Measurements from ENCODE around the gene WFDC9.
"Not testable (repeated sequence)": the region's sequence is repeated elsewhere in the genome, so short reads cannot be mapped to it uniquely, and the experiment has no call there.

WFDC9 gene

DNA sequence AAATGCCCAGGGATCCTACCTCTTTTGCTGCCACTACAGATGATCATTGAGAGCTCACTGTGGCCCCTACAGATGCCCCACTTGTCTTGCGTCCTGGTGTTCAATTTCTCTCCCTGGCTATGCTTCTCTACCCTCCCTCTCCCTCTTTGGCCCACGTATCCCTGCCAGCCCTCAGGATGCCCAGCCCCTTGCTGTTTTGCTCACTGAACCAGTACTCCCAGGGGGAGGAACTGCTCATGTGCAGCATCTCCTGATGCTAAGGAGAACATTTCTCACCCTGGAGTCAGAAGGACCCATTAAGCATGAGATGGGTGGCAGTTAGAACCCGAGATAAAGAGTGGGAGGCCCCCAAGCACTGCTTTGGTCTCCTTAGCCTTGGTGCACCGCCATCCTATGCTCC, at the start of gene WFDC9:
WFDC9 (minus strand) TSS at position 101 of the 400 bp plus-strand sequence. CDS start 21,103 bp downstream, outside the sequence.
- H3K4me3 ChIP-seq (ENCODE audit: low read depth, low read length), result no peak within 1 kb of the TSS

DNA sequence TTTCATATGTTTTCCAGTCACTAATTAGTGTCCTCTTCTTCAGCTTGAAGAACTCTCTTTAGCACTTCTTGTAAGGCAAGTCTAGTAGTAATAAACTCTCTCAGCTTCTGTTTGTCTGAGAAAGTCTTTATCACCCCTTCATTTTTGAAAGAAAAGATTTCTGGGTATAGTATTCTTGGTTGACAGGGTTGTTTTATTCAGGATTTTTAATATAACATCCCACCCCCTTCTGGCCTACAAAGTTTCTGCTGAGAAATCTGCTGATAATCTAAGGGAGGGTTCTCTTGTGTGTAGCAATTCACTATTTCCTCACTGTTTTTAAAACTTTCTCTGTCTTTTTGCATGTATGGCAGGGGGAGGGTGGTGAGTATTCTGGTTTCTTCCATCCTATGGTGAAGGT, 48.6 kb upstream of the WFDC9 start:
- no peak overlapping the region for H3K4me3 ChIP-seq (ENCODE audit: low read depth, low read length)

DNA sequence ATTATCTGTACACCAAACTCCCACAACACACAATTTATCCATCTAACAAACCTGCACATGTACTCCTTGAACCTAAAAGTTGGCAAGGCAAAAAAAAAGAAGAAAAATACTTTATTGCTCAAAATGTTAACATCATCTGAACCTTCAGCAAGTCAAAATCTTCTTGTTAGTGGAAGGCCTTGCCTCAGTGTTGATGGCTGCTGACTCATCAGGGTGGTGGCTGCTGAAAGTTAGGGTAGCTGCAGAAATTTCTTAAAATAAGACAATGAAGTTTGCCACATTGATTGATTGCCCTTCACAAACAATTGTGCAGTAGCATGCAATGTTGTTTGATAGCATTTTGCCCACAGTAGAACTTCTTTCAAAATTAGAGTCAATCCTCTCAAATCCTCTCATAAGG, 41.7 kb upstream of the WFDC9 start:
- no peak overlapping the region for H3K4me3 ChIP-seq (ENCODE audit: low read depth, low read length)

DNA sequence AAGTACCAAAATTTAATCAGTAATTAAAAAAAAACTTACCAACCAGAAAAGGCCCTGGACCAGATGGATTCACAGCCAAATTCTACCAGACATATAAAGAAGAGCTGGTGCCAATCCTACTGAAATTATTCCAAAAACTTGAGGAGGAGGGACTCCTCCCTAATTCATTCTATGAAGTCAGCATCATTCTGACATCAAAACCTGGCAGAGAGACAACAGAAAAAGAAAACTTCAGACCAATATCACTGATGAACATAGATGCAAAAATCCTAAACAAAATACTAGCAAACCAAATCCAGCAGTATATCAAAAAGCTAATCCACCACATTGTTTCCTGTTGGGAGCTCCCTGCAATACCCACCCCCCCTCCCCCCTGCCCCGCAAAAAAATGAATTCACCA, 39.1 kb upstream of the WFDC9 start, which contains the start of gene WFDC11:
WFDC11 (minus strand) TSS at position 101 of the 400 bp plus-strand sequence. CDS start 19,639 bp downstream, outside the sequence.
- H3K4me3 ChIP-seq (ENCODE audit: low read depth, low read length), result no peak within 1 kb of the TSS

DNA sequence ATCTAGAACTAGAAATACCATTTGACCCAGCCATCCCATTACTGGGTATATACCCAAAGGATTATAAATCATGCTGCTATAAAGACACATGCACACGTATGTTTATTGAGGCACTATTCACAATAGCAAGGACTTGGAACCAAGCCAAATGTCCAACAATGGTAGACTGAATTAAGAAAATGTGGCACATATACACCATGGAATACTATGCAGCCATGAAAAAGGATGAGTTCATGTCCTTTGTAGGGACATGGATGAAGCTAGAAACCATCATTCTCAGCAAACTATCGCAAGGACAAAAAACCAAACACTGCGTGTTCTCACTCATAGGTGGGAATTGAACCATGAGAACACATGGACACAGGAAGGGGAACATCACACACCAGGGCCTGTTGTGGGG, 26.0 kb upstream of the WFDC9 start:
- not testable (repeated sequence) for H3K4me3 ChIP-seq (ENCODE audit: low read depth, low read length)

DNA sequence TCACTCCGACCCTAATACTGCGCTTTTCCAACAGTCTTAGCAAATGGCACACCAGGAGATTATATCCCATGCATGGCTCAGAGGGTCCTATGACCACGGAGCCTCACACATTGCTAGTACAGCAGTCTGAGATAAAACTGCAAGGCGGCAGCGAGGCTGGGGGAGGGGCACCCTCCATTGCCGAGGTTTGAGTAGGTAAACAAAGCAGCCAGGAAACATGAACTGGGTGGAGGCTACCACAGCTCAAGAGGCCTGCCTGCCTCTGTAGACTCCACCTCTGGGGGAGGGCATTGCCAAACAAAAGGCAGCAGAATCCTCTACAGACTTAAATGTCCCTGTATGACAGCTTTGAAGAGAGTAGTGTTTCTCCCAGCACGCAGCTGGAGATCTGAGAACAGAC, 20.6 kb upstream of the WFDC9 start:
- H3K4me3 ChIP-seq (ENCODE audit: low read depth, low read length), result not testable (repeated sequence)

DNA sequence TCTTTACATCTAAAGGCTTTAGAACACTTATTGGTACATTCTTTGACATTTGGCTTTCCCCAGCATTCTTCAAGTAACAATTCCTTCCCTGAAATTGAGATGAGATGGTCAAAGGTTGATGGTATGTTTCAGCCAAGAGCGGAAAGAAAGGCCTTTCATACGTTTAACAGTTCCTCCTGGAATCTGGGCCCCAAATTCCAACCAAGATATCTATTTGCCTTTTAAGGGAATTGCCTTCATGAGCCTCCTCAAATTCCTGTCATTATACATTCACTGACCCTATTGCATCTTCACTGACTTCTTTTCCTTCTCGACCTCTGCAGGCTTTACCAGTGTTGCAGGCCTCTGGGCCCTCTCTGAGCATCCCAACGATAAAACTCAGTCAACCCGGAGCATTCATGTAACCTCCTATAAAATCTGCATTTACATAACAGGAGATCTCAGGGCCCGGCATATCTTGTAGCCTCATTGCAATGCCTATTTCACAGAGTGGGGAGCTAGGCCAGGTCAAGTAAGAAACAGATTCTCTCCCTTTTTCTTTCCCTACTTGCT, 18.3 kb upstream of the WFDC9 start:
- H3K4me3 ChIP-seq (ENCODE audit: low read depth, low read length), result no peak overlapping the region

DNA sequence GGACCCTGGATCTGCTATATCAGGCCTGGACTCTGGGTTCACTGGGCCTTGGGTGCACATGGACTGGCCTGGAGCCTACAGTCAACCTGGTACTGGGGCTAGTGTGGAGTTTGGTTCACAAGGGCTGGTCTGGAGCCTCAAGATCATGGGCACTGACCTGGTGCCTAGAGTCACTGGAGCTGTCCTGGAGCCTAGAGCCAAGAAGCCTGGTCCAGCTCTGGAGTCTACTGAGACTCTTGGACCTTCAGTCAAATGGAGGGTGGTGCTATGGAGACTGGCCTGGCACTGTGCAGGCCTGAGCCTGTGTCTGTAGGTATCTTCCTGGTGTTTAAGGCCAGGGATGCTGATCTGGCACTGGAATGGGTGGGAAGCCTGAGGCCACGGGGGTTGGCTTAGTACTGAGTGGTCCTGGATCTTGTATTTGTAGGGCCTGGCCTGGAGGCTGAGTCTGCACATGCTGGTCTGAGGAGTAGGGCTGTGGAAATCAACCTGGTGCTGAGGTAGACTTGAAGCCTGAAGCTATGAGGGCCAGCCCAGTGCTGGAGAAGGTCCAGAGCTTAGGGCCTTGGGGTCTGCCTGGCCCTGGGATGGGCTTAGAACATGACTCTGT, 16.5 kb upstream of the WFDC9 start:
- no peak overlapping the region for H3K4me3 ChIP-seq (ENCODE audit: low read depth, low read length)

DNA sequence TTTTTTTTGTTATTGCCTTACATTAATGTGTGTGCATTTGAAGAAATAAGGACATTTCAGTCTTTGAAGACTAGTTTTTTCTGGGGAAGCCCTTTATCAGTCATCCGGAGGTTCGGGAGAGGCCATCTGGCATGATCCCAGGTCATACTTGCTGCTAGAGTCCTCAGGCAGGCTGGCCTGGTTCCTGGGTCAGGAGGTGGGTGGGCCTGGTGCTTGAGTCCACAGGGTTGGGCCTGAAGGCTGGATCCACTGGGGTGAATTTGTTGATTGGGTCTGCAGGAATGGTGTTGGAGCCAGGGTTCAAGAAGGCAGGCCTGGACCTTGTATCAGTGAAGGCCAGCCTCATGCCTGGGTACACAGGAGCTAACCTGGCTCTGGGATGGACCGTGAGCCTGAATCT, 15.8 kb upstream of the WFDC9 start:
- H3K4me3 ChIP-seq (ENCODE audit: low read depth, low read length), result no peak overlapping the region

DNA sequence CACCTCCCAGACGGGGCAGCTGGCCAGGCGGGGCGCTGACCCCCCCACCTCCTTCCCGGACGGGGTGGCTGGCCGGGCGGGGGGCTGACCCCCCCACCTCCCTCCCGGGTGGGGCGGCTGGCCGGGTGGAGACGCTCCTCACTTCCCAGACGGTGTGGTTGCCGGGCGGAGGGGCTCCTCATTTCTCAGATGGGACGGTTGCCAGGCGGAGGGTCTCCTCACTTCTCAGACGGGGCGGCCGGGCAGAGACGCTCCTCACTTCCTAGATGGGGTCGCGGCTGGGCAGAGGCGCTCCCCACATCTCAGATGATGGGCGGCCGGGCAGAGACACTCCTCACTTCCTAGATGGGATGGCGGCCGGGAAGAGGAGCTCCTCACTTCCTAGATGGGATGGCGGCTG, 14.8 kb upstream of the WFDC9 start:
- H3K4me3 ChIP-seq (ENCODE audit: low read depth, low read length), result not testable (repeated sequence)

DNA sequence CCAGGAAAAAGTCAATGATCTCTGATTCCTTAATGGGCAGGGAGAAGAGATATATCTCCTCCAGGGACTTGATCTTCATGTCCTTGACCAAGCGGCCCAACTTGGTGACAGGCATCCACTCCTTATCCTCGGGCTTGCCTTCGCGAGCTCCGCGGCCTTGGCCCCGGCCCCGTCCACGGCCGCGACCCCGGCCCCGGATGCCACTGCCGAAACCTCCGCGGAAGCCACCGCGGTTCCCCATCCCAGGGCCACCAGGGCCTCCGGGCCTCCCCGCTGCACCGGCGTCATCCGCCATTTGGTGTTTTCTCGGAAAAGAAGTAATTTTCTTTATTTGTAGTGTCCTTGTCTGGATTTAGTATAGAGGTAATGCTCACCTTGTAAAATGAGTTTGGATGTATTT, 10.0 kb upstream of the WFDC9 start:
- not testable (repeated sequence) for H3K4me3 ChIP-seq (ENCODE audit: low read depth, low read length)

DNA sequence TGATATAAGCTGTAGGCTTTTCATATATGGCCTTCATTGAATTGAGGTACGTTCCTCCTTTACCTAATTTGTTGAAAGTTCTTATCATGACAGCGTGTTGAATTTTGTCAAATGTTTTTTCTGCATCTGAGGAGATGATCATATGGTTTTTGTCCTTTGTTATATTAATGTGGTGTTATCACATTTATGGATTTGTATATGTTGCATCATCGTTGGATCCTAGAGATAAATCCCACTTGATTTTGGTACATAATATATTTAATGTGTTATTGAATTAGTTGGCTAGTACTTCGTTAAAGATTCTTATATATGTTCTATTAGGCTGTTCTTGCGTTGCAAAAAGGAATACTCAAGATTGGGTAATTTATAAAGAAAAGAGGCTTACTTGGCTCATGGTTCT, 8.6 kb upstream of the WFDC9 start:
- no peak overlapping the region for H3K4me3 ChIP-seq (ENCODE audit: low read depth, low read length)

DNA sequence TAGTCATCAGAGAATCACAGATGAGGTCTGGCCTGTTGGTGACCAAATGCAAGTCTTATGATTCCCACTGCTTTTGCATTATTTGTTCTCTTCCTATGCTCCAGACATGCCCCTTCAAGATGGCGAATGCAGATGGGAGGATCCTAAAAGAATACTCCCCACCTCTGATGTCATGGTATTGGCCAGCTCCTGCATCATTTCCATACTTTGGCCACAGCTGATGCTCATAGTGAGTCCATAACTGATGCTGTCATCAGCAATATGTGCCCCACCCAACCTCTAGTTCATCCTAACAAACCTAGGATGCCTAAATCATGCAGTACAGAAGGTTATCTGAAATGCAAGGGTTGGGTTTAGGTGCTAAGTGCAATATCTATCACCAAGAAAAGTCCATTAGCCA, 5.4 kb upstream of the WFDC9 start:
- H3K4me3 ChIP-seq (ENCODE audit: low read depth, low read length), result no peak overlapping the region

DNA sequence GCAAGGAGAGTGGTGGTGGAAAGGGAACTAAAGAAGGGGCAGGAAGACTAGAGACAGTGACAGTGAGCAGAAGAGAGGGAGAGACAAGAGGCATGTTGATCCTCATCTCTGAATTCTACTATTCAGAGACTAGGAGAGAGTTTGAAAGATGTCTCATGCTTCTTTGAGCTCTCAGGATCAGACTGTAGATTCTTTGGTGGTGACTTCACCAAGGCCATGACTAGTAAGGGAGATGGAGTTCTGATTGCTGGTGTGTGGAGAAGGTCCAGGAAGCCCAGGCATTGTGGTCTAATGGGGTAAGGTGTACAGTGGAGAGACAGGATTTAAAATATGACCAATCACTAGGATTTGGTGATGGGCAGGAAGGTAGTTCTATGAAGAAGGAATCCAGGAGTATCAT, 713 bp downstream of the WFDC9 start:
- no peak overlapping the region for H3K4me3 ChIP-seq (ENCODE audit: low read depth, low read length)

DNA sequence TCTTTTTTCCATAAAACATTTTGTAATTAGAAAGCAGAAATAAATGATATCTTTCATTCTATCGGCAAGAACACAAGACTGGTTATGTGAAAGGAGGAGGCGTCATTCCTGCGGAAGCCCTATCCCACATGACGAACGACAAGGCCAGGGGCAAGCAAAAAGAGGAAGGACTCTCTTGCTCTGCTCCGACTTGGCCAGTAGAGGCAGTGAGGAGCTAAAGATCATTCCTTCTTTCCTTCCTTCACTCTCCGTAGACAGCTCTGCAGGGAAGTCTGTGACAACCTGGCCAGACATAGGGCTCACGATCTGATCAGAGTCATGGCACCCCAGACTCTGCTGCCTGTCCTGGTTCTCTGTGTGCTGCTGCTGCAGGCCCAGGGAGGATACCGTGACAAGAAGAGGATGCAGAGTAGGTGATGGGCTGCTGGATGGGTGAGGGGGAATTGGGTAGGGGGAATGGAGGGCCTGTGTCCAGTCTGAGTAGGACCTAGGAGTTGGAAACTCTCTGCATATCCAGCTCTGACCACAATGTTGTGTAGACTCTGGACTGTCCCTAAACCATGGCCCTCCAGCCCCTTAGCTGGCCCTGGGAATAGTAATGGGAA, 1.5 kb downstream of the WFDC9 start, which contains the start of gene WFDC10A:
WFDC10A (plus strand) TSS at position 244 of the 605 bp plus-strand sequence; CDS start at position 319, 75 bp downstream.
- no peak within 1 kb of the TSS for H3K4me3 ChIP-seq (ENCODE audit: low read depth, low read length)

DNA sequence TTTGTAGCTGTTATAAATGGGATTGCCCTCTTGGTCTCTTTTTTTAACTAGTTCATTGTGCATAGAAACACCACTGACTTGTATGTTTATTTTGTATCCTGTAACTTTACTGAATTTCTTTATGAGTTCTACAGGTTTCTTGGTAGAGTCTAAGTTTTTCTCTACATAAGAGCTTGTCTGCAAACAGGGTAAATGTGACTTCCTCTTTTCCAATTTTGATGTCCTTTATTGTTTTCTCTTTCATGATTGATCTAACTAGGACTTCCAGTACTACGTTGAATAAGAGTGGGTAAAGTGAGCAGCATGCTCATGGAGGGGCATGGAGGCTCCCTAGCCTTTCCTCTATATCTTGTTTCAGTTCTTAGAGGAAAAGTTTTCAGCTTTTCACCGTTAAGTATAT, 4.5 kb downstream of the WFDC9 start:
- H3K4me3 ChIP-seq (ENCODE audit: low read depth, low read length), result no peak overlapping the region

DNA sequence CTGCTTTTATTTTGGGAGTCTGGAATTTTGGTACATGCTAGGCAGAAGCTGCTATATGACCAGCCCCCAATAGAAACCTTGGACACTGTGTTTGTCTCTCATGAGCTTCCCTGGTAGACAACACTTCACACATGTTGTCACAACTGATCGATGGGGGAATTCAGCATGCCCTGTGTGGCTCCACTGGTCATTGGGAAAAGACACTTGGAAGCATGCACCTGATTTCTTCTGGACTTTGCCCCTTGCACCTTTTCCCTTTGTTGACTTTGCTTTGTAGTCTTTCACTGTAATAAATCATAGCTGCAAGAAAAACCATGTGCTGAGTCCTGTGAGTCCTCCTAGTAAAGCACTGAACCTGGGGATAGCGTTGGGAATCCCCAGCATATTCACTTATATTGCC, 9.5 kb downstream of the WFDC9 start:
- H3K4me3 ChIP-seq (ENCODE audit: low read depth, low read length), result no peak overlapping the region

DNA sequence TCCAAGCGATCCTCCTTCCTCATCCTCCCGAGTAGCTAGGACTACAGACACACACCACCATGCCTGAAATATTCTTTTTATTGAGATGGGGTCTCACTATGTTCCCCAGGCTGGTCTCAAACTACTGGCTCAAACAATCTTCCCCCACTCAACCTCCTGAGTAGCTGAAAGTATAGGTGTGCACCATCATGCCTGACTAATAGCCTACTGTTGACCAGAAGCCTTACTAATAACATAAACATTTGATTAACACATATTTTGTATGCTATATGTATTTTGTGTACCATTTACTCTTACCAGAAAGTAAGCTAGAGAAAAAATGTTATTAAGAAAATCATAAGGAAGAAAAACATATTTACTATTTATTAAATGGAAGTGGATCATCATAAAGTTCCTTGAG, 13.5 kb downstream of the WFDC9 start:
- H3K4me3 ChIP-seq (ENCODE audit: low read depth, low read length), result no peak overlapping the region

DNA sequence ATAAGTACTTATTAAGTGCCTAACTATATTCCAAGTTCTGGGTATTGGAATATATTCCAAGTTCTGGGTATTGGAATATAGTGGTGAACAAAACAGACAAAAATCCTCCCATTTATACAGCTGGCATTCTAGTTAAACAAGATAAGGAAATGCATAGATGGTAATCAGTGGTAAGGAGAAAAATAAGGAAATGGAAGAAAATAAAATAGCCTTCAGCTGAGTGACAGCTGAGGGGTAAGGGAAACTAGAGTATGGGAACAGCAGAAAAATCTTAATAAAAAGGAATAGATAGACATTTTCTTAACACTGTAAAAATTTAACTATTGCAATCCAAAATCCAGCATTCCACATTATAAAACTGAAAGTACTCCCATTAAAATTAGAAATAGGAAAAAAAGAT, 18.8 kb downstream of the WFDC9 start:
- H3K4me3 ChIP-seq (ENCODE audit: low read depth, low read length), result no peak overlapping the region

DNA sequence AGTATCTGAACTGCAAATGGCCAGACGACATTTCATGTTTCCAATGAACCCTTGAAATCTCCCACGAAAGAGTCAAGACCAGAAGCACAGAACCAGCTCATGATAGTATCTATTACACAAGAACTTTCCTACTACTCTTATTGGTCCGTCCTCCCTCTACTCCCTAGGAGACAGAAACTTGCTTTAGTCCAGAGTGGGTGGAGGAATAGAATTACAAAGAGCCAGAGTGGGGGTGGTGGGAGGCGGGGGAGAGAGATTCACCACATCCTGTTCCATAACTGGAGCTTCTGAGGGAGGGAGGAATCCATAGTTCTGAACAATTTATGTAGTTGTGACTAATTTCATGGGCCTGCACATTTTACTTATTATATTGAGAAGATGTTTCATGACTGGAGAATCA, 20.0 kb downstream of the WFDC9 start:
- H3K4me3 ChIP-seq (ENCODE audit: low read depth, low read length), result no peak overlapping the region

DNA sequence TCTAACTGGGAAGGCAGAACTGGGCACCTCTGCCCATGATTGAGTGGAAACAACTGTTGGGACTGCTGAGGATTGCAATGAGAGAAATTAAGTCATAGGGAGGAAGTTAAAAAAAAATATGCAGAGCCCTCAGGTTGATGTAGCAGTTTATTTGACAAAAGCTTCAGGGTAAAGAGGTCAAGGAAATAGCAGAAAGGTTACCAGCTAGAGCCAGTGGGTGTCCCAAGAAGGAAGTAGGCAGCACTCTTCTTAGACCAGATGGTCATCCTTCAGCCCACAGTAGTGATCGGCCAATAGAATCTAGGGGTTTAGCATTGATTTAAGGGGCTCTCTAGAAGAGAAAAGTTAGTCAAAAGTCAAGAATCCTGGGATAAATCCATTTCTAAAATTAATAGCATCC, 23.3 kb downstream of the WFDC9 start:
- H3K4me3 ChIP-seq (ENCODE audit: low read depth, low read length), result no peak overlapping the region

DNA sequence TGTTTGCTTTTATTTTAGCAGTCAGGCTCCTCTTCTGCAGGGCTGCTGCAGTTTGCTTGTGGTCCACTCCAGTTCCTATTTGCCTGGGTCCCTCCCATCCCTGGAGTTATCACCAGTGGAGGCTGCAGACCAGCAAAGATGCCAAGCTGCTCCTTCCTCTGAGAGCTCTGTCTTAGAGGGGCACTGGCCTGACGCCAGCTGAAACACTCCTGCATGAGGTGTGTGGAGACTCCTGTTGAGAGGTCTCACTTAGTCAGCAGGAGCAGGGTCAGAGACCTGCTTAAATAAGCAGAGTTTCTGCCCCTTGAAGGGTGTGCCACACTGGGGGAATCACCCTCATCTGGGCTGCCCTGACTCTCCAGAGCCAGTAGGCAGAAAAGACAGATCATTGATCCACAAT, 35.8 kb downstream of the WFDC9 start:
- no peak overlapping the region for H3K4me3 ChIP-seq (ENCODE audit: low read depth, low read length)

DNA sequence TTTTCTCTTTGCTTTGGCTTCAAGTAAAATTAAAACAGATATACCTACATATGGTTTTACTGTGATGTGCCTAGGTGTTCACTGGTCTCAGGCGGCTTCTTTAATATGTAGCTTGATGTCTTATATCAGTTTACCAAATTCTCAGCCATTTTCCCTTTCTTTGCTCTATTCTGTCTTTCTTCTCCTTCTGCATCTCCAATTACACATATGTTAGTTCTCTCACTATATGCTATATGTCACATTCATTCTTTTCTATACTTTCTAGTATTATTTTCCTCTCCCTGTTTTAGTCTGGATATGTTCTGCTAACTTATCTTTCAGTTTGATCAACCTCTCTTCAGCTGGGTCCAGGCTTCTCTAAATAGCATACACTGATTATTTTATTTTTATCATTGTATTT, 37.6 kb downstream of the WFDC9 start:
- no peak overlapping the region for H3K4me3 ChIP-seq (ENCODE audit: low read depth, low read length)
